Neutrophil (primary cell): ENCODE results near the gene CDC25B.
"Not testable (repeated sequence)": the region's sequence is repeated elsewhere in the genome, so short reads cannot be mapped to it uniquely, and the experiment has no call there.

Source experiments
- H3K27ac ChIP-seq: fragments of 200-600 bp; sonication (generic); 2 replicates; pipeline ENCODE4 v1.5.1; 2016; ENCODE audit warnings: mild to moderate bottlenecking, moderate library complexity
- H3K27me3 ChIP-seq: fragments of 200-600 bp; sonication (generic); 2 replicates; pipeline ENCODE4 v1.6.0; 2016; ENCODE audit warnings: mild to moderate bottlenecking
- H3K36me3 ChIP-seq: fragments of 200-600 bp; sonication (generic); 2 replicates; pipeline ENCODE4 v1.5.1; 2017
- H3K4me1 ChIP-seq, 2 experiments: fragments of 200-600 bp in 1 of 2; sonication (generic) in 1 of 2; 1 replicate in 1 of 2; 2 replicates in 1 of 2; pipeline versions ENCODE4 v1.5.1 to v1.6.1; 2013 to 2016; ENCODE audit warnings: low read depth in 1 of 2, low read length in 1 of 2, mild to moderate bottlenecking in 1 of 2, moderate library complexity in 1 of 2; ENCODE audit not compliant: control insufficient read depth in 1 of 2, insufficient read depth in 1 of 2
- H3K4me3 ChIP-seq, 2 experiments: fragments of 200-600 bp in 1 of 2; sonication (generic) in 1 of 2; 1 replicate in 1 of 2; 2 replicates in 1 of 2; pipeline ENCODE4 v1.5.1; 2013 to 2016; ENCODE audit warnings: low read depth in 1 of 2, low read length in 1 of 2, mild to moderate bottlenecking in 1 of 2, moderate library complexity in 1 of 2
- H3K9me3 ChIP-seq: fragments of 200-600 bp; sonication (generic); 2 replicates; pipeline ENCODE4 v1.5.1; 2016
- CTCF ChIP-seq: fragments of 200-600 bp; sonication (generic); IDR thresholded peaks from 2 replicates; pipeline ENCODE4 v1.5.1; 2016; ENCODE audit warnings: antibody characterized with exemption

Gene CDC25B

GRCh38 chr20:3836132-3836531, 40.0 kb downstream of the CDC25B start:
- H3K4me1 ChIP-seq: peaks cover 24 to 37% of the 10 kb centered on the region in 2 experiments
- H3K27ac ChIP-seq: no peak overlapping the region
- TF ChIP-seq CTCF: no peak
- H3K4me3 ChIP-seq: no peak overlapping the region
- no peaks in the 10 kb centered on the region for H3K27me3 ChIP-seq
- no peaks in the 10 kb centered on the region for H3K36me3 ChIP-seq
- no peaks in the 10 kb centered on the region for H3K9me3 ChIP-seq

GRCh38 chr20:3839328-3839727, 43.2 kb downstream of the CDC25B start:
- H3K4me3 ChIP-seq: peak overlapping the region in 1 of 2 experiments; percentile 48
- no peaks in the 10 kb centered on the region for H3K27me3 ChIP-seq
- peak overlapping the region; percentile 86 for H3K27ac ChIP-seq

GRCh38 chr20:3840201-3840600, 44.1 kb downstream of the CDC25B start:
- not testable (repeated sequence) for H3K27me3 ChIP-seq, H3K36me3 ChIP-seq, H3K9me3 ChIP-seq, H3K4me3 ChIP-seq
- Histone ChIP-seq H3K4me1 (peaks cover 24 to 28% of the 10 kb centered on the region in 2 experiments), H3K27ac (peak overlapping the region; percentile 86)

More at GRCh38 chr20:3839328-3839727, 43.2 kb downstream of the CDC25B start:
- no peaks in the 10 kb centered on the region for H3K36me3 ChIP-seq
- H3K4me1 ChIP-seq: peaks cover 24 to 28% of the 10 kb centered on the region in 2 experiments
- TF ChIP-seq CTCF: no peak
- no peaks in the 10 kb centered on the region for H3K9me3 ChIP-seq

GRCh38 chr20:3842348-3842930, 46.3 kb downstream of the CDC25B start:
- Histone ChIP-seq H3K4me1 (peaks cover 37 to 38% of the 10 kb centered on the region in 2 experiments), H3K27me3 (no peaks in the 10 kb centered on the region), H3K27ac (no peak overlapping the region), H3K36me3 (no peaks in the 10 kb centered on the region), H3K9me3 (no peaks in the 10 kb centered on the region), H3K4me3 (no peak overlapping the region)
- no peak for TF ChIP-seq CTCF

- Histone ChIP-seq H3K36me3 (no peaks in the 10 kb centered on the region), H3K4me3 (no peak overlapping the region), H3K9me3 (no peaks in the 10 kb centered on the region), H3K27me3 (no peaks in the 10 kb centered on the region), H3K27ac (no peak overlapping the region), H3K4me1 (peaks cover 34 to 38% of the 10 kb centered on the region in 2 experiments)
- TF ChIP-seq CTCF: no peak
These were observed 47.4 kb downstream of the CDC25B start for GRCh38 chr20:3843490-3843889.

GRCh38 chr20:3843990-3844619, 48.0 kb downstream of the CDC25B start:
- H3K4me3 ChIP-seq, H3K27ac ChIP-seq, H3K9me3 ChIP-seq, H3K27me3 ChIP-seq, H3K36me3 ChIP-seq: not testable (repeated sequence)
- H3K4me1 ChIP-seq: peaks cover 28 to 32% of the 10 kb centered on the region in 2 experiments
